ENCODE measurements around the gene APBB2. TPM values are rescaled to one million over a fixed set of nuclear protein-coding genes. Genes with fewer than 3 reads are reported as not detected.

APBB2 gene
- total and polyA plus RNA-seq, 2 of the 8 experiments (the other 6 are each of a cell fraction or from before 2014, with no cell fraction given) = 58.7 to 59.4 TPM

Small RNA genes within 50 kb of the gene (small RNA-seq; reads per million reads assigned to genes)
- gene RF00019 (ENCODE audit: insufficient read depth) (not detected), gene RNA5SP160 (ENCODE audit: insufficient read depth) (not detected), gene RNU6-1195P (ENCODE audit: insufficient read depth) (not detected), gene RNU6-836P (ENCODE audit: insufficient read depth) (not detected)

Other genes starting within 250 kb of the APBB2 start
- 780 and 781 TPM in 2 replicates for gene UCHL1, start 42.4 kb upstream of the APBB2 start, total RNA-seq (2021; fragmentation: NEBNext Ultra II Directional; extraction: Animal tissue kit (Norgen Biotek cat#: 25700))
- gene UCHL1, start 42.4 kb upstream of the APBB2 start, polyA plus RNA-seq (2011; rRNA removed) = 1,686 and 1,717 TPM in 2 replicates

All from H1 (cell line).